T1000 (cell line): ENCODE data around the gene LAMA3.

Experiments used
- DNase-seq: peaks from one replicate; lab custom pipeline; 2025; ENCODE audit warnings: mixed read lengths; lab: John Stamatoyannopoulos, UW

The LAMA3 gene

GRCh38 chr18:23819001-23819400 is 129.7 kb downstream of the LAMA3 start:
- DNase-seq = no peak

- no peak for DNase-seq
These were observed 133.5 kb downstream of the LAMA3 start for GRCh38 chr18:23822590-23823385.

- no peak for DNase-seq
These were observed 135.0 kb downstream of the LAMA3 start for GRCh38 chr18:23824240-23824639.

GRCh38 chr18:23824669-23825068 is 135.4 kb downstream of the LAMA3 start:
- no peak for DNase-seq

- DNase-seq = no peak
These were observed 136.2 kb downstream of the LAMA3 start for GRCh38 chr18:23825496-23825895.

GRCh38 chr18:23825978-23826405 is 136.7 kb downstream of the LAMA3 start:
- no peak for DNase-seq

GRCh38 chr18:23826850-23827620 is 137.8 kb downstream of the LAMA3 start:
- DNase-seq = no peak

GRCh38 chr18:23827681-23828080 is 138.4 kb downstream of the LAMA3 start:
- no peak for DNase-seq

- peak; percentile 9 for DNase-seq
These were observed 139.2 kb downstream of the LAMA3 start for GRCh38 chr18:23828426-23828825.

GRCh38 chr18:23832911-23833310 is 143.7 kb downstream of the LAMA3 start:
- no peak for DNase-seq

GRCh38 chr18:23833714-23834113 is 144.5 kb downstream of the LAMA3 start:
- DNase-seq = no peak

- DNase-seq = no peak
These were observed 145.8 kb downstream of the LAMA3 start for GRCh38 chr18:23835091-23835490.

- DNase-seq = no peak
These were observed 146.3 kb downstream of the LAMA3 start for GRCh38 chr18:23835506-23835905.

GRCh38 chr18:23837591-23837990 is 148.3 kb downstream of the LAMA3 start:
- DNase-seq = no peak

GRCh38 chr18:23838233-23838632 is 149.0 kb downstream of the LAMA3 start:
- no peak for DNase-seq

GRCh38 chr18:23838801-23839366 is 149.6 kb downstream of the LAMA3 start:
- DNase-seq = no peak

- DNase-seq = no peak
These were observed 153.1 kb downstream of the LAMA3 start for GRCh38 chr18:23842305-23842704.

GRCh38 chr18:23844991-23845680 is 155.9 kb downstream of the LAMA3 start:
- peak; percentile 66 for DNase-seq

- no peak for DNase-seq
These were observed 156.9 kb downstream of the LAMA3 start for GRCh38 chr18:23845988-23846630.

GRCh38 chr18:23847321-23847986 is 158.2 kb downstream of the LAMA3 start:
- no peak for DNase-seq

- DNase-seq = no peak
These were observed 159.9 kb downstream of the LAMA3 start for GRCh38 chr18:23849141-23849540.
